ENCODE results near the gene TIGD7. TPM values are rescaled to one million over a fixed set of nuclear protein-coding genes. Genes with fewer than 3 reads are reported as not detected.
A peak's percentile ranks its signal among the peaks of the same experiment; 100 is the strongest.

Gene TIGD7, protein sequence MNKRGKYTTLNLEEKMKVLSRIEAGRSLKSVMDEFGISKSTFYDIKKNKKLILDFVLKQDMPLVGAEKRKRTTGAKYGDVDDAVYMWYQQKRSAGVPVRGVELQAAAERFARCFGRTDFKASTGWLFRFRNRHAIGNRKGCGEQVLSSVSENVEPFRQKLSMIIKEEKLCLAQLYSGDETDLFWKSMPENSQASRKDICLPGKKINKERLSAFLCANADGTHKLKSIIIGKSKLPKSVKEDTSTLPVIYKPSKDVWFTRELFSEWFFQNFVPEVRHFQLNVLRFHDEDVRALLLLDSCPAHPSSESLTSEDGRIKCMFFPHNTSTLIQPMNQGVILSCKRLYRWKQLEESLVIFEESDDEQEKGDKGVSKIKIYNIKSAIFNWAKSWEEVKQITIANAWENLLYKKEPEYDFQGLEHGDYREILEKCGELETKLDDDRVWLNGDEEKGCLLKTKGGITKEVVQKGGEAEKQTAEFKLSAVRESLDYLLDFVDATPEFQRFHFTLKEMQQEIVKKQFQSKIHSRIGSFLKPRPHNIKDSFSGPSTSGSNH
- total RNA-seq = 2.2 TPM

GRCh38 chr16:3305109-3306068 is at the start of gene TIGD7, which contains the start of gene ZNF75A:
Gene TIGD7 (minus strand): TSS chr16:3305430. CDS start chr16:3300614, 4,816 bp downstream.
Gene ZNF75A (plus strand): TSS chr16:3305497. CDS start chr16:3308429, 2,932 bp downstream.
- Histone ChIP-seq H3K4me1 (peaks cover 15% of the 10 kb centered on the region), H3K27ac (peak within 1 kb of the TSS; percentile 74), H3K9me3 (peaks cover 44% of the 10 kb centered on the region), H3K27me3 (no peaks in the 10 kb centered on the region), H3K36me3 (peaks cover 0 to 71% of the 10 kb centered on the region in 2 donors), H3K4me3 (peak within 1 kb of the TSS; percentile 79 to 81)
- TF ChIP-seq POLR2AphosphoS5 (IDR thresholded peaks at IDR 0.05; ENCODE audit: insufficient read depth in 1 of 2, low read depth in 1 of 2) (peak; percentile 55 to 95), POLR2A (IDR thresholded peaks at IDR 0.05) (peak in 1 of 2 donors; percentile 52), CTCF (IDR thresholded peaks at IDR 0.05) (peak in 2 of 3 experiments; percentile 16 to 45)
- intact Hi-C loops (cut with DNase I) = no loop called here
- no peak for DNase-seq (ENCODE audit: extremely low spot score in 2 of 2)

DNA sequence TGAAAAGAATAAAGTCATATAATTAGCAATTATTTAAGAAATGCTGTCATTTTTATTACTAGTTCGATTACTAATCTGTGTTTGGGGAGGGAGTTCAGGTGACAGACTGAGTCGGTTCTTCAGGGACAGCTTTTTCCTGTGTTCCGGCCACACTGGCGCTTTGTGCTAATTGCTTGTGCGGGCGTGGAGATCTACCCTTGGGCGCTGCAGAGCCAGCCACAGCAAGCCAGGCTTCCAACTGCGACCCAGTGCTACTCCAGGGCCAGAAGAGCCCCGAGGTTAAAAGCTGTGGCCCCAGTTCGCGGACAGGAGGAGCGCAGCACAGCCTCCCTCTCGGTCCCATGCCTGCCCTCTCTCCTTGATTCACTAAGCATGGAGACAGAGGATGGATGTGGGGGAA is 43.9 kb upstream of the TIGD7 start:
- H3K27ac ChIP-seq = no peak overlapping the region
- H3K27me3 ChIP-seq = no peaks in the 10 kb centered on the region
- H3K36me3 ChIP-seq = no peaks in the 10 kb centered on the region
- no peaks in the 10 kb centered on the region for H3K4me1 ChIP-seq
- intact Hi-C loops (cut with DNase I) = no loop called here
- H3K4me3 ChIP-seq = no peak overlapping the region
- TF ChIP-seq CTCF (IDR thresholded peaks at IDR 0.05) = no peak
- no peak for TF ChIP-seq POLR2A (IDR thresholded peaks at IDR 0.05)
- TF ChIP-seq POLR2AphosphoS5 (IDR thresholded peaks at IDR 0.05; ENCODE audit: insufficient read depth in 1 of 2, low read depth in 1 of 2) = no peak
- H3K9me3 ChIP-seq = no peaks in the 10 kb centered on the region
- no peak for DNase-seq (ENCODE audit: extremely low spot score in 2 of 2)

DNA sequence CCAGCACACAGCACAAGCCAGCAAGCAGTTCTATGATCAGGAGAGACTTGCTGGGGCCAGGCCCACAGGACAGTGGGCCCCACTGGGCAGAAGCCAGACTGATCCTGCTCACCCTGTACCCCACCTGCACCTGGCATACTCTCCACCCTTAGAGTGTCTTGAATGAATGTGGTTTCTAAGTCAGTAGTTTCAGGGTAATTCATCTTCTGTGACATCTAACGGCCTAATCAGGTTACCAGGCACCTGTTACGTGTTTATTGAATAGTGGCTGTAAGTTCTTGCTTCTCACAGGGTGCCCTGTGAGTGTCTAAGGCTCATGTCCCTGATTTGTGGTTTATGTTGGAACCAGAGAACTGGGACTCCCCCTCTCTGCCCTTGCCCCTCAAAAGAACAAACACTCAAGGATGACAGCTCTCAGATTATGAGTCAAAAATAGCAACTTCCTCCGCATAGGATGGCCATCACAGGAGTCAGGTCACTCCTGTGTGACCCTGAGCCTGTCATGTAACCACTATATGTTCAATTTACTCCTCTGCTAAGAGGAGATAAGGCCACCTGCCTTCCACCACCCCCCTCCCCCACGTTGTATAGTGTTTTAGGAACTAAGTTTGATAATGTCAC is 43.4 kb upstream of the TIGD7 start:
- H3K4me3 ChIP-seq = no peak overlapping the region
- no peak overlapping the region for H3K27ac ChIP-seq
- intact Hi-C loops (cut with DNase I) = no loop called here
- DNase-seq (ENCODE audit: extremely low spot score in 2 of 2) = no peak
- H3K9me3 ChIP-seq = no peaks in the 10 kb centered on the region
- TF ChIP-seq POLR2A (IDR thresholded peaks at IDR 0.05) (no peak), POLR2AphosphoS5 (IDR thresholded peaks at IDR 0.05; ENCODE audit: insufficient read depth in 1 of 2, low read depth in 1 of 2) (no peak), CTCF (IDR thresholded peaks at IDR 0.05) (no peak)
- H3K27me3 ChIP-seq = no peaks in the 10 kb centered on the region
- no peaks in the 10 kb centered on the region for H3K36me3 ChIP-seq
- no peaks in the 10 kb centered on the region for H3K4me1 ChIP-seq

DNA sequence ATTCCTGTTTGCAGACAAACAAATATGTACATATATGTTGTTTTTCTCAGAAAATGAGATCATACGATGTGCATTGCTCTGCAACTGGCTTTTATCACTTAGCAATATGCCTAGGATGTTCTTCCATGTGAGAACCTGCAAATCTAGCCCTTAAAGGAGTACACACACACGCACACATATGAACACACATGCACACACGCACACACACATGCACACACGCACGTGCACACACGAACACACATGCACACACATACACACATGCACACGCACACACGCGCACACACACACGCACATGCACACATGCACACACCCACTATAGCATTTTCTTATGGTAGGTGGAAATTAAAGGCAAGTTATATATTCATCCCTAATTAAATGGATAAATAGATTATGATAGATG is 42.4 kb upstream of the TIGD7 start:
- Histone ChIP-seq H3K4me1 (no peaks in the 10 kb centered on the region), H3K9me3 (no peaks in the 10 kb centered on the region), H3K27me3 (no peaks in the 10 kb centered on the region), H3K4me3 (no peak overlapping the region), H3K27ac (no peak overlapping the region), H3K36me3 (no peaks in the 10 kb centered on the region)
- no peak for DNase-seq (ENCODE audit: extremely low spot score in 2 of 2)
- TF ChIP-seq POLR2AphosphoS5 (IDR thresholded peaks at IDR 0.05; ENCODE audit: insufficient read depth in 1 of 2, low read depth in 1 of 2) (no peak), CTCF (IDR thresholded peaks at IDR 0.05) (no peak), POLR2A (IDR thresholded peaks at IDR 0.05) (no peak)
- intact Hi-C loops (cut with DNase I) = no loop called here
